GM12874 (cell line): Measurements from ENCODE around the gene SENP7.

Experiments used
- TF ChIP-seq, protein P1 (sequence below): IDR thresholded peaks from 2 replicates; pipeline ENCODE4 v1.5.1; 2011; ENCODE audit warnings: low read depth, mild to moderate bottlenecking, control low read depth, low read length, moderate library complexity; ENCODE audit not compliant: insufficient read depth

The SENP7 gene

DNA sequence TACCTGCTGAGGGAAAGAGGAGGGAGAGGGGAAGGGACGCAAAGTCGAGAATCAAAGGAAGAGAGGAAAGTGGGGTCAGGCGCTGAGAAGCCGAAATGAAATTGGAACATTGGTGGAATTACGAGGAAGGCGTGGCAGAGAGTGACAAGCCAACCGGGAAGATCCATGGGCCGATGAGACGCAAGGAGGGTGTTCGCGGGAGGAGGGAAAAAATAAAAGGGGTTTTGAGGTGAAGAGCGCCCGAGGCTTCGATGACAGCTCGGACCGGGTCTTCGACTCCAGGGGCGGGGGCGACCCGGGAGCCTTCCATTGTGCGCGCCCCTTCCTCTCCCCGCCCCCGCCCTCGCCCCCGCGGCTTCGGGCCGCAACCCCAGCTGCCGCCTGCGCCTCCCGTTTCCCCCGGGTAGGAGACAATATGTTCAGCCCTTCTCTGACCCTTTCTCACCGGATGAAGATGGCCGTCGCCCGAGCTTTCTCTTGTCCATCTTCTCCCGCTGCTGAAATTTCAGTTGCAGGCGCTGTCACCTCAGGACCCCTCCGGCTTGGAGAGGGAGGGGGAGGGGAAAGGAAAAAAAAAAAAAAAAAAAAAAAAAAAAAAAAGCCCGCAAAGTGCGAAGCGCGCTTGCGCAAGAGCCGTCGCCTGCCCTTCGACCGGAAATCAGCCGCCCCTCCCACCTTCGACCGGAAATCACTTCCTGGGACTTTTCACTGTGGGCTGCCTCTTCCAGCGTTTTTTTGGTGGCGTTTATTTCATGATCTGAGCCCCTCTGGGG lies at the start of gene SENP7:
SENP7 (minus strand) TSS at position 567 of the 773 bp plus-strand sequence; CDS start at position 485, 82 bp downstream.
- TF ChIP-seq, protein P1, sequence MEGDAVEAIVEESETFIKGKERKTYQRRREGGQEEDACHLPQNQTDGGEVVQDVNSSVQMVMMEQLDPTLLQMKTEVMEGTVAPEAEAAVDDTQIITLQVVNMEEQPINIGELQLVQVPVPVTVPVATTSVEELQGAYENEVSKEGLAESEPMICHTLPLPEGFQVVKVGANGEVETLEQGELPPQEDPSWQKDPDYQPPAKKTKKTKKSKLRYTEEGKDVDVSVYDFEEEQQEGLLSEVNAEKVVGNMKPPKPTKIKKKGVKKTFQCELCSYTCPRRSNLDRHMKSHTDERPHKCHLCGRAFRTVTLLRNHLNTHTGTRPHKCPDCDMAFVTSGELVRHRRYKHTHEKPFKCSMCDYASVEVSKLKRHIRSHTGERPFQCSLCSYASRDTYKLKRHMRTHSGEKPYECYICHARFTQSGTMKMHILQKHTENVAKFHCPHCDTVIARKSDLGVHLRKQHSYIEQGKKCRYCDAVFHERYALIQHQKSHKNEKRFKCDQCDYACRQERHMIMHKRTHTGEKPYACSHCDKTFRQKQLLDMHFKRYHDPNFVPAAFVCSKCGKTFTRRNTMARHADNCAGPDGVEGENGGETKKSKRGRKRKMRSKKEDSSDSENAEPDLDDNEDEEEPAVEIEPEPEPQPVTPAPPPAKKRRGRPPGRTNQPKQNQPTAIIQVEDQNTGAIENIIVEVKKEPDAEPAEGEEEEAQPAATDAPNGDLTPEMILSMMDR: no peak

- TF ChIP-seq, protein P1: no peak
Observed at GRCh38 chr3:101561630-101562328, 48.8 kb upstream of the SENP7 start, which contains the start of gene TRMT10C. TSS of gene TRMT10C (plus strand) at chr3:101561868. CDS start at chr3:101564782, 2,914 bp downstream.

DNA sequence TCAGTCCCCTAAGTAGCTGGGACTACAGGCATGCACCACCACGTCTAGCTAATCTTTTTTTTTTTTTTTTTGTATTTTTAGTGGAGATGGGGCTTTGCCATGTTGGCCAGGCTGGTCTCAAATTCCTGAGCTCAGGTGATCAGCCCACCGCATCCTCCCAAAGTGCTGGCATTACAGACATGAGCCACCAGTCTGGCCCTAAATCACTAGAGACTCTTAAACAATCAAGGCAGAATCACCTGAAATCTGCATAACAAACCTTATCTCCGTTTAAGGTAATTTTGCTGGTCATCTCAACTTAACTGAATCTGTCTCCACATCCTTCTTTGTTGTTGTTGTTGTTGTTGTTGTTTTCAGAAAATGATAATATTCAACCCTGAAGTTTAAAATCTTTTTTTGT lies 43.1 kb upstream of the SENP7 start:
- TF ChIP-seq, protein P1: no peak

DNA sequence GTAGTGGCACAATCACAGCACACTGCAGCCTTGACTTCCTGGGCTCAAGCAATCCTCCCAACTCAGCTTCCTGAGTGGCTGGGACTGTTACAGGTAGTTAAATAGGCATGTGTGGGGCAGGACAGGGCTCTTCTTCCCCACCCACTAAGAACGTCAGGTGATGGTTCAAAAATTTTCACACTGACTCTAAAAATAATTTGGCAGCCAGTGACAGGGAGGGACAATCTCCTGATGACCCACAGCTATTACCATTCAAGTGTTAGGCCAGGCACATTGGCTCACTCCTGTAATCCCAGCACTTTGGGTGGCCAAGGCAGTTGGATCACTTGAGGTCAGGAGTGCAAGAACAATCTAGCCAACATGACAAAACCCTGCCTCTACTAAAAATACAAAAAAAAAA lies 36.5 kb upstream of the SENP7 start:
- TF ChIP-seq, protein P1: no peak

GRCh38 chr3:101548527-101549105 lies 35.6 kb upstream of the SENP7 start:
- TF ChIP-seq, protein P1: no peak

GRCh38 chr3:101544161-101544850 lies 31.3 kb upstream of the SENP7 start:
- TF ChIP-seq, protein P1: no peak

GRCh38 chr3:101542957-101543356 lies 29.9 kb upstream of the SENP7 start:
- TF ChIP-seq, protein P1: no peak
